PC-9 (cell line): ENCODE data around the gene TTLL5. TPM values are rescaled to one million over a fixed set of nuclear protein-coding genes. Genes with fewer than 3 reads are reported as not detected.

Source experiments
- BruUV-seq: library from RNA; stranded (reverse); fragments of 400-500 nt; replicated peaks from 2 replicates; lab custom pipeline; 2021; lab: Mats Ljungman, UMichigan
- CTCF ChIA-PET: fragments of 300-600 bp; sonication (Branson Sonifier 250); formaldehyde crosslinking; loops from one replicate; lab custom pipeline; 2022; ENCODE audit warnings: antibody characterized with exemption; lab: Charles Lee
- POLR2A ChIA-PET: fragments of 300-600 bp; sonication (Branson Sonifier 250); formaldehyde crosslinking; loops from one replicate; lab custom pipeline; 2022; ENCODE audit warnings: antibody characterized with exemption; ENCODE audit not compliant: unreplicated experiment; lab: Charles Lee
- DNase-seq, 2 experiments: peaks; one replicate each; pipeline versions ENCODE4 v3.0.0 to v3.0.0-alpha.2; 2015 to 2022; ENCODE audit warnings: mixed read lengths in 1 of 2
- H2AFZ ChIP-seq: fragments of 200-600 bp; sonication (generic); 2 replicates; pipeline ENCODE4 v1.8.1; 2017; ENCODE audit warnings: antibody characterized with exemption
- H3F3A ChIP-seq: fragments of 200-600 bp; sonication (generic); 2 replicates; pipeline ENCODE4 v1.8.1; 2017; ENCODE audit warnings: antibody characterized with exemption, mild to moderate bottlenecking, low read depth; ENCODE audit not compliant: insufficient read depth
- H3K27ac ChIP-seq: fragments of 200-600 bp; sonication (generic); 2 replicates; pipeline ENCODE4 v1.6.1; 2016; ENCODE audit warnings: mixed run types
- H3K27me3 ChIP-seq: fragments of 200-600 bp; sonication (generic); 2 replicates; pipeline ENCODE4 v1.6.1; 2016; ENCODE audit warnings: low read depth, mixed run types; ENCODE audit not compliant: insufficient read depth
- H3K36me3 ChIP-seq: fragments of 200-600 bp; sonication (generic); 2 replicates; pipeline ENCODE4 v1.6.1; 2016; ENCODE audit warnings: low read depth, mixed run types
- H3K4me1 ChIP-seq: fragments of 200-600 bp; sonication (generic); replicated peaks from 2 replicates; pipeline ENCODE4 v1.6.1; 2016; ENCODE audit warnings: mixed run types; ENCODE audit not compliant: insufficient read depth
- H3K4me2 ChIP-seq: fragments of 200-600 bp; sonication (generic); 2 replicates; pipeline ENCODE4 v1.6.1; 2017; ENCODE audit warnings: mixed run types
- H3K4me3 ChIP-seq: fragments of 200-600 bp; sonication (generic); 2 replicates; pipeline ENCODE4 v1.6.1; 2016; ENCODE audit warnings: mixed run types
- H3K79me2 ChIP-seq: fragments of 200-600 bp; sonication (generic); 2 replicates; pipeline ENCODE4 v1.6.1; 2017; ENCODE audit warnings: low read depth, mixed run types
- H3K9me2 ChIP-seq: fragments of 200-600 bp; sonication (generic); 2 replicates; pipeline ENCODE4 v1.8.1; 2017; ENCODE audit warnings: mild to moderate bottlenecking; ENCODE audit not compliant: insufficient read depth
- H3K9me3 ChIP-seq: fragments of 200-600 bp; sonication (generic); 2 replicates; pipeline ENCODE4 v1.8.1; 2016; ENCODE audit warnings: low read depth; ENCODE audit not compliant: insufficient read depth
- H4K20me1 ChIP-seq: fragments of 200-600 bp; sonication (generic); 2 replicates; pipeline ENCODE4 v1.8.1; 2017; ENCODE audit not compliant: insufficient read depth
- EZH2 ChIP-seq: fragments of 200-600 bp; sonication (generic); IDR thresholded peaks from 2 replicates; pipeline ENCODE4 v1.8.0; 2017; ENCODE audit warnings: antibody characterized with exemption, low read depth
- intact Hi-C: fragments of 100-400 bp; cut with micrococcal nuclease; formaldehyde crosslinking; loops from one replicate; pipeline ENCODE4 v1.10.0; 2022; ENCODE audit not compliant: unreplicated experiment
- total RNA-seq: library from RNA; stranded (reverse); gene quantifications from 2 replicates; pipeline ENCODE4 v1.2.3, GENCODE V29; 2021
- TF ChIP-seq, protein P1 (sequence below): fragments of 200-600 bp; sonication (generic); conservative IDR thresholded peaks from 2 replicates; pipeline ENCODE4 v1.6.1; 2017; ENCODE audit warnings: mixed run types, antibody characterized with exemption, mild to moderate bottlenecking, moderate library complexity

TTLL5 gene
- total RNA-seq, 1 experiment from 2014 or later, result 75.3 TPM

GRCh38 chr14:75990297-75990696 is 329.3 kb downstream of the TTLL5 start:
- no peak overlapping the region for H3K27ac ChIP-seq
- intact Hi-C loops, result no loop called here
- peaks cover 20% of the 10 kb centered on the region for H3K36me3 ChIP-seq
- H4K20me1 ChIP-seq, result peaks cover 11% of the 10 kb centered on the region; the same call in 1 of the 2 replicates
- no peaks in the 10 kb centered on the region; the same call in 1 of the 2 replicates for H3F3A ChIP-seq
- TF ChIP-seq, protein P1, sequence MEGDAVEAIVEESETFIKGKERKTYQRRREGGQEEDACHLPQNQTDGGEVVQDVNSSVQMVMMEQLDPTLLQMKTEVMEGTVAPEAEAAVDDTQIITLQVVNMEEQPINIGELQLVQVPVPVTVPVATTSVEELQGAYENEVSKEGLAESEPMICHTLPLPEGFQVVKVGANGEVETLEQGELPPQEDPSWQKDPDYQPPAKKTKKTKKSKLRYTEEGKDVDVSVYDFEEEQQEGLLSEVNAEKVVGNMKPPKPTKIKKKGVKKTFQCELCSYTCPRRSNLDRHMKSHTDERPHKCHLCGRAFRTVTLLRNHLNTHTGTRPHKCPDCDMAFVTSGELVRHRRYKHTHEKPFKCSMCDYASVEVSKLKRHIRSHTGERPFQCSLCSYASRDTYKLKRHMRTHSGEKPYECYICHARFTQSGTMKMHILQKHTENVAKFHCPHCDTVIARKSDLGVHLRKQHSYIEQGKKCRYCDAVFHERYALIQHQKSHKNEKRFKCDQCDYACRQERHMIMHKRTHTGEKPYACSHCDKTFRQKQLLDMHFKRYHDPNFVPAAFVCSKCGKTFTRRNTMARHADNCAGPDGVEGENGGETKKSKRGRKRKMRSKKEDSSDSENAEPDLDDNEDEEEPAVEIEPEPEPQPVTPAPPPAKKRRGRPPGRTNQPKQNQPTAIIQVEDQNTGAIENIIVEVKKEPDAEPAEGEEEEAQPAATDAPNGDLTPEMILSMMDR, result no peak
- TF ChIP-seq EZH2, result no peak
- H3K9me2 ChIP-seq, result no peaks in the 10 kb centered on the region
- H3K79me2 ChIP-seq, result peaks cover 17% of the 10 kb centered on the region
- no peaks in the 10 kb centered on the region for H3K27me3 ChIP-seq
- no peak for DNase-seq
- no peaks in the 10 kb centered on the region for H3K9me3 ChIP-seq
- no peak overlapping the region for H2AFZ ChIP-seq
- ChIA-PET POLR2A (interaction anchor here (0.6 to 0.7 kb wide), 2 partner anchors 204 to 1677 kb away, joined by 3 to 4 read pairs; no protein-coding TSS in a partner anchor), CTCF (interaction anchor here (0.7 kb wide), 1 partner anchor 26 kb away, joined by 4 read pairs; no protein-coding TSS in a partner anchor)
- peaks cover 13% of the 10 kb centered on the region for H3K4me1 ChIP-seq
- H3K4me3 ChIP-seq, result no peak overlapping the region
- no TSS peak for BruUV-seq
- H3K4me2 ChIP-seq, result no peak overlapping the region

DNA sequence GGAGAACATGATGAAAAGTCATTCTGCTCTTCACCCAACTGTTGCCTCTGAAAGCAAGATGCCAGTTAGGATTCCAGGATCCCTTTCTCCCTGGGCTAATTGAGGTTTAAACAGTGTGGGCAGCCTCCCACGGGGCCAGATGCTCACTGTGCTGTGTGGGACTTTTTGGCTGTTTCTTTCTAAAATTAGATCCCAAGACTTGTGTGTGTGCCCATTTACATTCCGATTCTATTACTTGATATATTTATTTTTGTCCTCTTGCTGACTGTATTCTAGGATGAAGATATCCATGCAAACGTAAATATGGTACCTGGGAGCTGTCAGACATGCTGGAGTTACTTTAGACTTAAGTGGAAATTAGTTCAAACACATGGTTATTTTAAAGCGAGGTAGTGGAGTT is 330.7 kb downstream of the TTLL5 start:
- Histone ChIP-seq H3K4me3 (no peak overlapping the region), H3K9me3 (no peaks in the 10 kb centered on the region), H3K27me3 (no peaks in the 10 kb centered on the region), H3K27ac (no peak overlapping the region), H3K4me1 (peaks cover 7% of the 10 kb centered on the region), H3K79me2 (peaks cover 7% of the 10 kb centered on the region), H3K4me2 (no peak overlapping the region), H2AFZ (no peak overlapping the region), H4K20me1 (peaks cover 13% of the 10 kb centered on the region; the same call in 1 of the 2 replicates), H3K36me3 (peaks cover 31% of the 10 kb centered on the region), H3K9me2 (no peaks in the 10 kb centered on the region), H3F3A (no peaks in the 10 kb centered on the region; the same call in 1 of the 2 replicates)
- DNase-seq, result no peak
- TF ChIP-seq, protein P1, result no peak
- no peak for TF ChIP-seq EZH2
- ChIA-PET CTCF (no interaction called here), POLR2A (no interaction called here)
- no TSS peak for BruUV-seq
- intact Hi-C loops, result no loop called here

DNA sequence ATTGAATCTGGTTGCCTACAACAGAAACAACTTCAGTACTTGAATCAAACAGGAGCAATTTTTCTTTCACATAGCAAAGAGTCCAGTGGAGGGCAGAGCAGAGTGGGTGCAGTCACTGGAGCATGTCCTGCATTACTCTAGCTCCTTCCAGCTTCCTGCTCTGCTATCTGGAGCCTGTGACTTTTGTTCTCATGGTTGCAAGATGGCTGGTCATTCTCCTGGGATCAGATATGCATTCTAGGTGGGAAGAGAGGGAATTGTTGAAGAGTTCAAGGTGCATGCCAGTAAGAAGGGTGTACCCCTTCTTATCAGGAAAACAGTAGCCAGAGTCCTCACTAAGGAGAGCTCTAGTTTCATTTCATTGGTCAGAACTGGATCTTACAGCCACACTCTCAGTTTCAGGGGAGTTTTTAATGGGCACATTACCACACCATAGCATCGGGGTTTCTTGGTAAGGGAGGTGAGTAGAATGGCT is 332.6 kb downstream of the TTLL5 start:
- intact Hi-C loops, result no loop called here
- H3K36me3 ChIP-seq, result peaks cover 47% of the 10 kb centered on the region
- DNase-seq, result no peak
- H3K79me2 ChIP-seq, result no peaks in the 10 kb centered on the region
- H3K9me2 ChIP-seq, result no peaks in the 10 kb centered on the region
- TF ChIP-seq, protein P1, result no peak
- TF ChIP-seq EZH2, result no peak
- no peaks in the 10 kb centered on the region for H3K27me3 ChIP-seq
- H3K4me2 ChIP-seq, result no peak overlapping the region
- H3K4me3 ChIP-seq, result no peak overlapping the region
- BruUV-seq, result no TSS peak
- no peak overlapping the region for H3K27ac ChIP-seq
- H3K9me3 ChIP-seq, result no peaks in the 10 kb centered on the region
- ChIA-PET POLR2A (interaction anchor here (0.6 to 0.7 kb wide), 3 partner anchors 23 to 627 kb away, joined by 4 to 20 read pairs (median 11); no protein-coding TSS in a partner anchor), CTCF (no interaction called here)
- H3F3A ChIP-seq, result no peaks in the 10 kb centered on the region
- H3K4me1 ChIP-seq, result no peaks in the 10 kb centered on the region
- no peak overlapping the region for H2AFZ ChIP-seq
- peaks cover 13% of the 10 kb centered on the region; the same call in 1 of the 2 replicates for H4K20me1 ChIP-seq
